ENCODE data around the gene TUBB. TPM values are rescaled to one million over a fixed set of nuclear protein-coding genes. Genes with fewer than 3 reads are reported as not detected.

Gene TUBB
- total RNA-seq, 1 experiment from 2014 or later, result 853 TPM

DNA sequence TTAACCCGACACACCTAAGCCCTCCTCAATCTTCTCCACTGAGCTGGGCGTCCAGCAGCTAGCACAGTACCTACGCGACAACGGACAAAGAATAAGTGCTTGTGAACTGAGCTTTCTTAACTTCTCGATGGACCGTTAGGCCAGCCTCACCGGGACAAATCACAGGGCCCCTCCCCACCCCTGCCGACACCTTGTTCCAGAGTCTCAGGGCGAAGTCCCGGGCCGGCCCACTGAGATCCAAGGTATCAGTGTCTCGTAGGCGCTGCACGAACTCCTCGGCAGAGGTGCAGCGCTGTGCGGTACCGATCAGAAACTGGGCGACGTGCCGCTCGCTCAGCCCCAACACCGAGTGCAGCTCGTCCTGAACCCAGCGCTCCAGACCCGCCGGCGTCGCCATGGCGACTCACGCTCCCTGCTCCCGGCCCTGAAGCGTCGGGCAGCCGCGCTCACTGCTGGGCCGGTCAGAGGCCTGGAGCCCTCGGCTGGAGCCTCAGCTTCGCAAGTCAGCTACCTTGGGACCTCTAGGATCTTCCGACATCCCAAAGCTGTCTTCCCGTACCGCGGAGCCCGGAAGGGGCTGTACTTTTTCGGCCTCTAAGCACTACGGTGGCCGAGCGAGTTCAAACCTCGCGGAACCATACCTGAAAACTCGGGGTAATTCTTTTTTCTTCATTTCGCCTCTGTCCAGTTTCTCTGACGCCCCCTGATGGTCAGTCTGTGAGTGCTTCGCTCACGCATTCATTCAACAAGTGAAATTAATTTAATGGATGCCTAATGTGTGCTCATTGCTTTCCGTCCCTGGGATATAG, 47.5 kb upstream of the TUBB start, which contains the start of gene DHX16:
Gene DHX16 (minus strand): TSS at position 562 of the 809 bp plus-strand sequence. CDS start 165 bp downstream, at position 397.
- BruUV-seq (replicated peaks), result no TSS peak
- POLR2A ChIA-PET, result interaction anchor here (0.6 to 1.0 kb wide), 3 partner anchors 19 to 57 kb away, joined by 3 to 4 read pairs (median 4); no protein-coding TSS in a partner anchor
- no peaks in the 10 kb centered on the region for H3K9me3 ChIP-seq (ENCODE audit: control insufficient read depth, insufficient read depth, low read depth, low read length)
- CTCF ChIA-PET, result interaction anchor here (0.6 to 1.5 kb wide), 3 partner anchors 53 to 160 kb away, joined by 3 to 4 read pairs (median 4); no protein-coding TSS in a partner anchor
- intact Hi-C loops (cut with micrococcal nuclease; ENCODE audit: unreplicated experiment) (no loop called here), in situ Hi-C loops (cut with HindIII; ENCODE audit: low pct_unique_long_range_greater_than_20kb, low sequenced_read_pairs) (no loop called here)
- H3K36me3 ChIP-seq (ENCODE audit: control insufficient read depth, insufficient read depth, low read length), result peaks cover 5% of the 10 kb centered on the region; the same call in 1 of the 2 replicates
- TF ChIP-seq REST (IDR thresholded peaks at IDR 0.05; ENCODE audit: insufficient read depth in 1 of 2, low read depth in 2 of 2, low read length in 1 of 2), result 0 out of 4 replicates have a peak, but pooled peaks of 1 of the 2 experiments have one; percentile 17
- no peak for TF ChIP-seq TCF7L2 (IDR thresholded peaks at IDR 0.05; ENCODE audit: low read depth, low read length)
- TF ChIP-seq, protein P1, sequence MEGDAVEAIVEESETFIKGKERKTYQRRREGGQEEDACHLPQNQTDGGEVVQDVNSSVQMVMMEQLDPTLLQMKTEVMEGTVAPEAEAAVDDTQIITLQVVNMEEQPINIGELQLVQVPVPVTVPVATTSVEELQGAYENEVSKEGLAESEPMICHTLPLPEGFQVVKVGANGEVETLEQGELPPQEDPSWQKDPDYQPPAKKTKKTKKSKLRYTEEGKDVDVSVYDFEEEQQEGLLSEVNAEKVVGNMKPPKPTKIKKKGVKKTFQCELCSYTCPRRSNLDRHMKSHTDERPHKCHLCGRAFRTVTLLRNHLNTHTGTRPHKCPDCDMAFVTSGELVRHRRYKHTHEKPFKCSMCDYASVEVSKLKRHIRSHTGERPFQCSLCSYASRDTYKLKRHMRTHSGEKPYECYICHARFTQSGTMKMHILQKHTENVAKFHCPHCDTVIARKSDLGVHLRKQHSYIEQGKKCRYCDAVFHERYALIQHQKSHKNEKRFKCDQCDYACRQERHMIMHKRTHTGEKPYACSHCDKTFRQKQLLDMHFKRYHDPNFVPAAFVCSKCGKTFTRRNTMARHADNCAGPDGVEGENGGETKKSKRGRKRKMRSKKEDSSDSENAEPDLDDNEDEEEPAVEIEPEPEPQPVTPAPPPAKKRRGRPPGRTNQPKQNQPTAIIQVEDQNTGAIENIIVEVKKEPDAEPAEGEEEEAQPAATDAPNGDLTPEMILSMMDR (IDR thresholded peaks at IDR 0.05), result peak; percentile 94
- peak; percentile 82 for TF ChIP-seq POLR2AphosphoS5 (IDR thresholded peaks at IDR 0.05; ENCODE audit: low read depth, low read length)
- TF ChIP-seq SIN3A (IDR thresholded peaks at IDR 0.05; ENCODE audit: borderline replicate concordance, insufficient read depth, low read depth, low read length), result peak; percentile 85
- peak within 1 kb of the TSS; percentile 80 for H3K27ac ChIP-seq (ENCODE audit: low read length)
- peak within 1 kb of the TSS; percentile 85 to 99 for H3K4me3 ChIP-seq (ENCODE audit: low read depth in 2 of 2, low read length in 2 of 2)
- DNase-seq (ENCODE audit: low read depth, low spot score) (peak; percentile 96), ATAC-seq (peak; percentile 91)
- no peaks in the 10 kb centered on the region for H3K27me3 ChIP-seq (ENCODE audit: control insufficient read depth, insufficient read depth, low read length)
- H3K4me1 ChIP-seq (ENCODE audit: control insufficient read depth, insufficient read depth, low read length), result no peaks in the 10 kb centered on the region

GRCh38 chr6:30676660-30677285, 43.4 kb upstream of the TUBB start:
- H3K36me3 ChIP-seq (ENCODE audit: control insufficient read depth, insufficient read depth, low read length), result 0 out of 2 replicates have a peak, but pooled peaks cover 2% of the 10 kb centered on the region
- TF ChIP-seq, protein P1 (IDR thresholded peaks at IDR 0.05), result no peak
- TF ChIP-seq REST (IDR thresholded peaks at IDR 0.05; ENCODE audit: insufficient read depth in 1 of 2, low read depth in 2 of 2, low read length in 1 of 2) (no peak), POLR2AphosphoS5 (IDR thresholded peaks at IDR 0.05; ENCODE audit: low read depth, low read length) (no peak), SIN3A (IDR thresholded peaks at IDR 0.05; ENCODE audit: borderline replicate concordance, insufficient read depth, low read depth, low read length) (no peak), TCF7L2 (IDR thresholded peaks at IDR 0.05; ENCODE audit: low read depth, low read length) (no peak)
- TSS peak; percentile 59 for BruUV-seq (replicated peaks)
- ChIA-PET CTCF (interaction anchor here (0.7 to 0.9 kb wide), 2 partner anchors 51 to 530 kb away, joined by 3 read pairs; no protein-coding TSS in a partner anchor), POLR2A (no interaction called here)
- no peak for DNase-seq (ENCODE audit: low read depth, low spot score)
- H3K9me3 ChIP-seq (ENCODE audit: control insufficient read depth, insufficient read depth, low read depth, low read length), result no peaks in the 10 kb centered on the region
- no peak overlapping the region for H3K4me3 ChIP-seq (ENCODE audit: low read depth in 2 of 2, low read length in 2 of 2)
- in situ Hi-C loops (cut with HindIII; ENCODE audit: low pct_unique_long_range_greater_than_20kb, low sequenced_read_pairs) (no loop called here), intact Hi-C loops (cut with micrococcal nuclease; ENCODE audit: unreplicated experiment) (loop anchor here (5.0 kb wide), 1 partner anchor 201 kb away; no protein-coding TSS in a partner anchor)
- no peak overlapping the region for H3K27ac ChIP-seq (ENCODE audit: low read length)
- peaks cover 11% of the 10 kb centered on the region for H3K4me1 ChIP-seq (ENCODE audit: control insufficient read depth, insufficient read depth, low read length)
- no peaks in the 10 kb centered on the region for H3K27me3 ChIP-seq (ENCODE audit: control insufficient read depth, insufficient read depth, low read length)
- ATAC-seq, result no peak

Data from Panc1 (cell line).